NCI-H2107 treated with DMSO at 0.1 percent for 48 hours (cell line): ENCODE data around the gene APPL2.

ENCODE experiments used
- DNase-seq: peaks from one replicate; lab custom pipeline; 2025; ENCODE audit not compliant: unreplicated experiment; lab: John Stamatoyannopoulos, UW

The APPL2 gene

GRCh38 chr12:105235732-105236476 lies at the start of gene APPL2:
APPL2 (minus strand) TSS chr12:105236174; CDS start chr12:105236012, 162 bp downstream.
- DNase-seq, result peak; percentile 61

GRCh38 chr12:105285378-105285777 lies 49.4 kb upstream of the APPL2 start:
- no peak for DNase-seq

- DNase-seq, result no peak
Measured at GRCh38 chr12:105281694-105282049, 45.7 kb upstream of the APPL2 start.

GRCh38 chr12:105280966-105281693 lies 45.2 kb upstream of the APPL2 start:
- DNase-seq, result no peak

GRCh38 chr12:105279460-105280056 lies 43.6 kb upstream of the APPL2 start:
- no peak for DNase-seq

GRCh38 chr12:105278043-105278697 lies 42.2 kb upstream of the APPL2 start:
- no peak for DNase-seq

GRCh38 chr12:105275997-105276733 lies 40.2 kb upstream of the APPL2 start:
- DNase-seq, result no peak

GRCh38 chr12:105274571-105274970 lies 38.6 kb upstream of the APPL2 start:
- no peak for DNase-seq

GRCh38 chr12:105273601-105274000 lies 37.6 kb upstream of the APPL2 start:
- no peak for DNase-seq

- DNase-seq, result no peak
Measured at GRCh38 chr12:105272814-105273416, 36.9 kb upstream of the APPL2 start.

- DNase-seq, result no peak
Measured at GRCh38 chr12:105272152-105272551, 36.2 kb upstream of the APPL2 start.

GRCh38 chr12:105271364-105271763 lies 35.4 kb upstream of the APPL2 start:
- DNase-seq, result no peak

- no peak for DNase-seq
Measured at GRCh38 chr12:105270671-105271255, 34.8 kb upstream of the APPL2 start.

GRCh38 chr12:105267711-105268110 lies 31.7 kb upstream of the APPL2 start:
- no peak for DNase-seq

GRCh38 chr12:105264771-105265170 lies 28.8 kb upstream of the APPL2 start:
- no peak for DNase-seq

GRCh38 chr12:105262461-105263184 lies 26.6 kb upstream of the APPL2 start:
- DNase-seq, result no peak

- DNase-seq, result no peak
Measured at GRCh38 chr12:105261010-105261409, 25.0 kb upstream of the APPL2 start.

- no peak for DNase-seq
Measured at GRCh38 chr12:105259226-105259625, 23.3 kb upstream of the APPL2 start.

GRCh38 chr12:105257321-105257728 lies 21.4 kb upstream of the APPL2 start:
- no peak for DNase-seq
